ENCODE measurements around the gene ADAMTS17. TPM values are rescaled to one million over a fixed set of nuclear protein-coding genes. Genes with fewer than 3 reads are reported as not detected.

ADAMTS17 gene
- polyA plus RNA-seq, 2 of the 4 experiments (the other 2 are of a cell fraction): 0.05 TPM; not detected in 1

GRCh38 chr15:100335335-100335999 is 6.3 kb downstream of the ADAMTS17 start (continued):
- no peak for TF ChIP-seq HMGXB4 (CRISPR knock-in tag; IDR thresholded peaks at IDR 0.05; ENCODE audit: borderline replicate concordance)
- no peak for TF ChIP-seq HOXB5 (CRISPR knock-in tag; IDR thresholded peaks at IDR 0.05)
- TF ChIP-seq JUNB (IDR thresholded peaks at IDR 0.05): no peak
- TF ChIP-seq KDM1A (IDR thresholded peaks at IDR 0.05; ENCODE audit: low read depth): no peak
- TF ChIP-seq TP53 (CRISPR knock-in tag; IDR thresholded peaks at IDR 0.05): no peak
- no peak for TF ChIP-seq FOXS1 (CRISPR knock-in tag; IDR thresholded peaks at IDR 0.05)

DNA sequence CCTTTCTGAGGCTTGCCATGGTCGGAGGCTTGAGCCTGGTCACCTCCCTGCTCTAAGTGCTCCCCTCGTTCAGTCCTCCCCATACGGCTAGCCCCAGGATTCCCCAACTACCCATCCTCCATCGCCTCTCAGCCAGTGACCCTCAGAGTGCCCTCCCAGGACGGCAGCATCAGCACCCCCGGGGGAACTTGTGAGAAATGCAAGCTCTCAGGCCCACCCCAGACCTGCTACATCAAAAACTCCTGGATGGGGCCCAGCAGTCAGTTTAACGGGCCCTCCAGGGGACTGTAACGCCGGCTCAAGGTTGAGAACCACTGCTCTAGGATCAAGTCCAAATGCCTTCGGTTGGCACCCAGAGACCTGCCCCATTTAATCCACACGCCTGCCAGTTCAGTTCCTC is 6.9 kb downstream of the ADAMTS17 start:
- H3K9me3 ChIP-seq: no peaks in the 10 kb centered on the region
- no peak for DNase-seq (ENCODE audit: low read depth in 1 of 2, low spot score in 1 of 2)
- 37% methylated on average over 11 of the region's 11 CpGs for WGBS (ENCODE audit: missing lambda C conversion rate)
- no peak for ATAC-seq
- POLR2A ChIA-PET: no interaction called here
- no peak overlapping the region for H3K4me3 ChIP-seq
- H3K27ac ChIP-seq: no peak overlapping the region
- no peak for TF ChIP-seq RCOR1 (IDR thresholded peaks at IDR 0.05; ENCODE audit: low read depth, low read length)
- TF ChIP-seq RARB (CRISPR knock-in tag; IDR thresholded peaks at IDR 0.05): no peak
- TF ChIP-seq EHMT2 (IDR thresholded peaks at IDR 0.05; ENCODE audit: low read depth): no peak
- TF ChIP-seq KDM1A (IDR thresholded peaks at IDR 0.05; ENCODE audit: low read depth): no peak
- TF ChIP-seq POLR2A (IDR thresholded peaks at IDR 0.05; ENCODE audit: low read length): no peak
- no peak for TF ChIP-seq ATOH8 (CRISPR knock-in tag; IDR thresholded peaks at IDR 0.05; ENCODE audit: low read depth)
- no peak for TF ChIP-seq MAZ (IDR thresholded peaks at IDR 0.05; ENCODE audit: borderline replicate concordance, low read depth, low read length)
- no peak for TF ChIP-seq CTCF (IDR thresholded peaks at IDR 0.05)
- TF ChIP-seq, protein P1, sequence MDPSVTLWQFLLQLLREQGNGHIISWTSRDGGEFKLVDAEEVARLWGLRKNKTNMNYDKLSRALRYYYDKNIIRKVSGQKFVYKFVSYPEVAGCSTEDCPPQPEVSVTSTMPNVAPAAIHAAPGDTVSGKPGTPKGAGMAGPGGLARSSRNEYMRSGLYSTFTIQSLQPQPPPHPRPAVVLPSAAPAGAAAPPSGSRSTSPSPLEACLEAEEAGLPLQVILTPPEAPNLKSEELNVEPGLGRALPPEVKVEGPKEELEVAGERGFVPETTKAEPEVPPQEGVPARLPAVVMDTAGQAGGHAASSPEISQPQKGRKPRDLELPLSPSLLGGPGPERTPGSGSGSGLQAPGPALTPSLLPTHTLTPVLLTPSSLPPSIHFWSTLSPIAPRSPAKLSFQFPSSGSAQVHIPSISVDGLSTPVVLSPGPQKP (IDR thresholded peaks at IDR 0.05; ENCODE audit: low read depth, low read length): no peak
- no peak for TF ChIP-seq RNF2 (IDR thresholded peaks at IDR 0.05; ENCODE audit: borderline replicate concordance, low read depth)
- no peak for TF ChIP-seq FOSL2 (IDR thresholded peaks at IDR 0.05)
- no peak for TF ChIP-seq FOSL2 (CRISPR knock-in tag; IDR thresholded peaks at IDR 0.05)
- TF ChIP-seq HOXB5 (CRISPR knock-in tag; IDR thresholded peaks at IDR 0.05): no peak
- TF ChIP-seq BCL3 (IDR thresholded peaks at IDR 0.05): no peak
- TF ChIP-seq MYC (IDR thresholded peaks at IDR 0.05; ENCODE audit: borderline replicate concordance, low read length): no peak
- no peak for FAIRE-seq
- H3K4me2 ChIP-seq: no peak overlapping the region
- CTCF ChIA-PET: interaction anchor here (6.3 to 9.8 kb wide), 2 partner anchors 14 to 48 kb away, joined by 37 to 167 read pairs; no protein-coding TSS in a partner anchor
- no peaks in the 10 kb centered on the region for H3K4me1 ChIP-seq

All from A549 (cell line).